Endodermal cell (in vitro differentiated cells): Measurements from ENCODE around the gene EML1. TPM values are rescaled to one million over a fixed set of nuclear protein-coding genes. Genes with fewer than 3 reads are reported as not detected.

ENCODE experiments used
- DNase-seq: peaks from one replicate; pipeline ENCODE4 v3.0.0-alpha.2; 2017
- H3K27ac ChIP-seq: 2 replicates; pipeline ENCODE4 v1.5.1; 2013; ENCODE audit warnings: mild to moderate bottlenecking, low read depth, low read length, moderate library complexity
- H3K27me3 ChIP-seq: 2 replicates; pipeline ENCODE4 v1.6.1; 2013; ENCODE audit warnings: mild to moderate bottlenecking, low read length, moderate library complexity; ENCODE audit not compliant: insufficient read depth, control insufficient read depth, poor library complexity, severe bottlenecking
- H3K36me3 ChIP-seq: 2 replicates; pipeline ENCODE4 v1.7.0; 2013; ENCODE audit warnings: mild to moderate bottlenecking, low read length, moderate library complexity; ENCODE audit not compliant: control insufficient read depth, insufficient read depth
- H3K4me1 ChIP-seq: one replicate; pipeline ENCODE4 v1.7.0; 2013; ENCODE audit warnings: low read length; ENCODE audit not compliant: control insufficient read depth, insufficient read depth
- H3K4me3 ChIP-seq: 2 replicates; pipeline ENCODE4 v1.5.1; 2013; ENCODE audit warnings: mild to moderate bottlenecking, low read length, moderate library complexity
- H3K9ac ChIP-seq: 2 replicates; pipeline ENCODE4 v1.6.1; 2013; ENCODE audit warnings: mild to moderate bottlenecking, low read length, moderate library complexity; ENCODE audit not compliant: poor library complexity, severe bottlenecking; ENCODE audit errors: extremely low read depth
- H3K9me3 ChIP-seq: 2 replicates; pipeline ENCODE4 v1.6.1; 2013; ENCODE audit warnings: mild to moderate bottlenecking, low read length, moderate library complexity; ENCODE audit not compliant: control insufficient read depth
- H3K27ac Mint-ChIP-seq: 2 replicates; pipeline ENCODE4 v1.8.0; 2020; ENCODE audit warnings: mixed read lengths
- H3K27me3 Mint-ChIP-seq: 2 replicates; pipeline ENCODE4 v1.8.0; 2021; ENCODE audit warnings: mild to moderate bottlenecking, mixed read lengths; ENCODE audit not compliant: insufficient read depth
- H3K36me3 Mint-ChIP-seq: 2 replicates; pipeline ENCODE4 v1.8.0; 2020; ENCODE audit warnings: low read depth, mixed read lengths
- H3K4me1 Mint-ChIP-seq: 2 replicates; pipeline ENCODE4 v1.8.0; 2020; ENCODE audit warnings: mixed read lengths
- H3K4me3 Mint-ChIP-seq: 2 replicates; pipeline ENCODE4 v1.8.0; 2020; ENCODE audit warnings: mild to moderate bottlenecking, moderate library complexity, mixed read lengths
- H3K9me3 Mint-ChIP-seq: 2 replicates; pipeline ENCODE4 v1.8.0; 2020; ENCODE audit warnings: mild to moderate bottlenecking, mixed read lengths
- WGBS, 2 experiments: methylation state at CpG; one replicate each; pipeline versions ENCODE4 v1.1.5 to v1.1.7; 2013; ENCODE audit warnings: missing lambda C conversion rate in 2 of 2, mixed read lengths in 1 of 2; ENCODE audit not compliant: insufficient coverage in 1 of 2, insufficient read length in 1 of 2; 5-methylcytosine and 5-hydroxymethylcytosine counted together
- total RNA-seq, 2 donors: library from RNA; stranded (reverse); fragmentation: NEBNext Ultra II Directional in 1 of 2; extraction: Animal tissue kit (Norgen Biotek cat#: 25700) in 1 of 2; gene quantifications; 2 replicates in 1 of 2; 3 replicates in 1 of 2; pipeline ENCODE4 v1.2.1, GENCODE V29; 2021
- TF ChIP-seq, protein P1 (sequence below): fragments of 200-600 bp; sonication (generic); conservative IDR thresholded peaks from 2 replicates; pipeline ENCODE4 v1.5.0; 2021; ENCODE audit warnings: antibody characterized with exemption, mild to moderate bottlenecking

The EML1 gene
- total RNA-seq, 2 donors from 2014 or later: 25.0 to 31.4 TPM

DNA sequence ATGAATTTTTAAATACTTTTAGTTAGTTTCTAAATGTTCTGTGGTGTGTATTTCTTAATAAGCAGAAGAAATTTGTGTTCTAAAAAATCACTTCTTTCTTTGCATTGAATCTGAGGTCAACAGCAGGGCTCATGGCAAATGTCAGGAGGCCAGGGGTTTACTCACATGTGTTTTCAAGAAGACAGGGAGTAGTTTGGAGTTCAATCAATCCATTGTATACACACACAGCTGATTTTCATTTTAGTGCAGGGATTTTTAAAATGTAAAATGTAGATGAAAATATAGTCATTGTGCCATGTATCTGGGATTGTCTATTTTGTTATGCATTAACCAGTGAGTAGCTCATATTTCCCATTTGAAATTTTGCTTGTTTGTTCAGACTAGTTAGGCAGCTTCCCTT is 62.1 kb downstream of the EML1 start:
- H3K9me3 ChIP-seq: no peaks in the 10 kb centered on the region
- DNase-seq: no peak
- H3K9me3 Mint-ChIP-seq: no peaks in the 10 kb centered on the region
- TF ChIP-seq, protein P1, sequence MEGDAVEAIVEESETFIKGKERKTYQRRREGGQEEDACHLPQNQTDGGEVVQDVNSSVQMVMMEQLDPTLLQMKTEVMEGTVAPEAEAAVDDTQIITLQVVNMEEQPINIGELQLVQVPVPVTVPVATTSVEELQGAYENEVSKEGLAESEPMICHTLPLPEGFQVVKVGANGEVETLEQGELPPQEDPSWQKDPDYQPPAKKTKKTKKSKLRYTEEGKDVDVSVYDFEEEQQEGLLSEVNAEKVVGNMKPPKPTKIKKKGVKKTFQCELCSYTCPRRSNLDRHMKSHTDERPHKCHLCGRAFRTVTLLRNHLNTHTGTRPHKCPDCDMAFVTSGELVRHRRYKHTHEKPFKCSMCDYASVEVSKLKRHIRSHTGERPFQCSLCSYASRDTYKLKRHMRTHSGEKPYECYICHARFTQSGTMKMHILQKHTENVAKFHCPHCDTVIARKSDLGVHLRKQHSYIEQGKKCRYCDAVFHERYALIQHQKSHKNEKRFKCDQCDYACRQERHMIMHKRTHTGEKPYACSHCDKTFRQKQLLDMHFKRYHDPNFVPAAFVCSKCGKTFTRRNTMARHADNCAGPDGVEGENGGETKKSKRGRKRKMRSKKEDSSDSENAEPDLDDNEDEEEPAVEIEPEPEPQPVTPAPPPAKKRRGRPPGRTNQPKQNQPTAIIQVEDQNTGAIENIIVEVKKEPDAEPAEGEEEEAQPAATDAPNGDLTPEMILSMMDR: no peak
- no peak overlapping the region for H3K27ac Mint-ChIP-seq
- no peaks in the 10 kb centered on the region for H3K27me3 Mint-ChIP-seq
- H3K9ac ChIP-seq: no peak overlapping the region
- no peak overlapping the region for H3K4me3 Mint-ChIP-seq
- H3K36me3 Mint-ChIP-seq: peaks cover 5% of the 10 kb centered on the region
- H3K4me1 ChIP-seq: peaks cover 2% of the 10 kb centered on the region
- H3K27ac ChIP-seq: no peak overlapping the region
- H3K36me3 ChIP-seq: peaks cover 3% of the 10 kb centered on the region
- H3K27me3 ChIP-seq: no peaks in the 10 kb centered on the region
- peaks cover 8% of the 10 kb centered on the region for H3K4me1 Mint-ChIP-seq
- H3K4me3 ChIP-seq: no peak overlapping the region

DNA sequence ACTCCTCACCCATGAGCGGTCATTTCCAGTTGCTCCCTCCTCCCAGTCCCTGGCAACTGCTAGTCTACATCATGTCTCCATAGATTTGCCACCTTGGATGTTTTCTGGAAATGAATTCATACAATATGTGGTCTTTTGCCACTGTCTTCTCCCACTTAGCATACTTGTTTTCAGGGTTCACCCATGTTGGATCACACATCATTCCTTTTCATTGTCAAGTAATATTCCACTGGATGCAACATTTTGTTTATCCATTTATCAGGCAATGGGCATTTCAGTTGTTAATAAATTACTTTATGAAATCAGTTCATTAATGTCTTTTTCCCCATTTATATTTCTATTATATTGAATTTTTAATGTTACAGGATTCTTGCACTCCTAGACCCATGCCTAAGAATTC is 64.3 kb downstream of the EML1 start:
- peaks cover 3% of the 10 kb centered on the region for H3K36me3 Mint-ChIP-seq
- no peak overlapping the region for H3K27ac Mint-ChIP-seq
- Histone ChIP-seq H3K27ac (no peak overlapping the region), H3K36me3 (peaks cover 3% of the 10 kb centered on the region), H3K9me3 (no peaks in the 10 kb centered on the region), H3K27me3 (no peaks in the 10 kb centered on the region), H3K9ac (no peak overlapping the region), H3K4me3 (no peak overlapping the region), H3K4me1 (no peaks in the 10 kb centered on the region)
- TF ChIP-seq, protein P1: no peak
- no peaks in the 10 kb centered on the region for H3K9me3 Mint-ChIP-seq
- H3K4me3 Mint-ChIP-seq: no peak overlapping the region
- no peaks in the 10 kb centered on the region for H3K27me3 Mint-ChIP-seq
- H3K4me1 Mint-ChIP-seq: no peaks in the 10 kb centered on the region
- no peak for DNase-seq
- WGBS, 2 experiments: 100% methylated on average over 1 of the region's 1 CpG

DNA sequence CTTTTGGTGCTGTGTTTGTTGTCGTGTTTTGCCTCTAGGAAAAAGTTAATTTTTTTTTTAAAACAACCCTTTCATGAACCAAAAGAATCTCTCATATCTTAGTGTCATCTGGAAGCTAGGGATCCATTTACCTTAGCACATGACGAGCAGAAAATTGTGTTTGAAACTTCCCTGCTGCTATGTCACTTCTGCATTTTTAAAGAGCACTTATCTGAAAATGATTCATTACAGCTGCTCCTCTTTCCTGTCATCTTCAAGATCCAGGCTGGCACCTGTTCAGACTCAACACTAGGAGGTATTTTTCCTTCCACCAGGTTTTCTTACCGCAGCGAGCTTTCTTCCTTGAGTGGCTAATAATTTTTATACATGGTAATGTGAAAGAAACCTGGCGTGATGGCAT is 67.0 kb downstream of the EML1 start:
- H3K27ac ChIP-seq: no peak overlapping the region
- H3K36me3 Mint-ChIP-seq: peaks cover 3% of the 10 kb centered on the region
- no peaks in the 10 kb centered on the region for H3K4me1 ChIP-seq
- no peak for DNase-seq
- no peak overlapping the region for H3K4me3 Mint-ChIP-seq
- H3K36me3 ChIP-seq: peaks cover 6% of the 10 kb centered on the region
- H3K4me3 ChIP-seq: no peak overlapping the region
- no peaks in the 10 kb centered on the region for H3K27me3 ChIP-seq
- H3K9me3 Mint-ChIP-seq: peaks cover 6% of the 10 kb centered on the region
- H3K4me1 Mint-ChIP-seq: no peaks in the 10 kb centered on the region
- H3K27me3 Mint-ChIP-seq: no peaks in the 10 kb centered on the region
- H3K9ac ChIP-seq: no peak overlapping the region
- TF ChIP-seq, protein P1: no peak
- peaks cover 7% of the 10 kb centered on the region for H3K9me3 ChIP-seq
- 85 to 100% methylated on average over 3 to 5 of the region's 5 CpGs for WGBS, 2 experiments
- no peak overlapping the region for H3K27ac Mint-ChIP-seq
